Astrocyte (in vitro differentiated cells and primary cell): ENCODE results near the gene PRSS38. TPM values are rescaled to one million over a fixed set of nuclear protein-coding genes. Genes with fewer than 3 reads are reported as not detected.

Experiments
- DNase-seq: peaks from one replicate; pipeline ENCODE4 v3.0.0-alpha.2; 2010; ENCODE audit warnings: low read depth
- FAIRE-seq: peaks from 2 replicates; lab custom pipeline; 2011; peaks lifted over from hg19 to GRCh38; lab: Jason Lieb, UNC
- H2AFZ ChIP-seq: 2 replicates; pipeline ENCODE4 v1.6.0; 2012; ENCODE audit warnings: low read depth, low read length, inconsistent platforms
- H3K27ac ChIP-seq: 2 replicates; pipeline ENCODE4 v1.5.1; 2011; ENCODE audit warnings: low read depth, low read length, inconsistent platforms
- H3K27me3 ChIP-seq: 2 replicates; pipeline ENCODE4 v1.6.0; 2011; ENCODE audit warnings: low read length, inconsistent platforms; ENCODE audit not compliant: insufficient read depth
- H3K36me3 ChIP-seq: 2 replicates; pipeline ENCODE4 v1.5.1; 2011; ENCODE audit warnings: low read length, inconsistent platforms; ENCODE audit not compliant: insufficient read depth
- H3K4me1 ChIP-seq: 2 replicates; pipeline ENCODE4 v1.5.1; 2011; ENCODE audit warnings: low read length, inconsistent platforms; ENCODE audit not compliant: insufficient read depth
- H3K4me2 ChIP-seq: 2 replicates; pipeline ENCODE4 v1.6.0; 2012; ENCODE audit warnings: low read length, inconsistent platforms
- H3K4me3 ChIP-seq: 2 replicates; pipeline ENCODE4 v1.5.1; 2011; ENCODE audit warnings: low read depth, mild to moderate bottlenecking, low read length, inconsistent platforms; ENCODE audit not compliant: insufficient read depth
- H3K79me2 ChIP-seq: 2 replicates; pipeline ENCODE4 v1.6.0; 2012; ENCODE audit warnings: mild to moderate bottlenecking, low read length, inconsistent platforms; ENCODE audit not compliant: insufficient read depth
- H3K9ac ChIP-seq: 2 replicates; pipeline ENCODE4 v1.6.0; 2012; ENCODE audit warnings: mild to moderate bottlenecking, low read length, inconsistent platforms
- H3K9me3 ChIP-seq: 2 replicates; pipeline ENCODE4 v1.5.1; 2012; ENCODE audit warnings: low read depth, mild to moderate bottlenecking, low read length, inconsistent platforms; ENCODE audit not compliant: insufficient read depth
- H4K20me1 ChIP-seq: 2 replicates; pipeline ENCODE4 v1.6.0; 2012; ENCODE audit warnings: low read length, inconsistent platforms; ENCODE audit not compliant: insufficient read depth
- H3K27ac Mint-ChIP-seq: one replicate; pipeline ENCODE4 v1.8.0; 2021; ENCODE audit warnings: mild to moderate bottlenecking, mixed read lengths; ENCODE audit not compliant: unreplicated experiment
- H3K27me3 Mint-ChIP-seq: one replicate; pipeline ENCODE4 v1.8.0; 2021; ENCODE audit warnings: low read depth, mixed read lengths; ENCODE audit not compliant: unreplicated experiment
- H3K36me3 Mint-ChIP-seq: one replicate; pipeline ENCODE4 v1.8.0; 2021; ENCODE audit warnings: low read depth, mixed read lengths; ENCODE audit not compliant: unreplicated experiment
- H3K4me1 Mint-ChIP-seq: one replicate; pipeline ENCODE4 v1.8.0; 2021; ENCODE audit warnings: low read depth, mixed read lengths; ENCODE audit not compliant: unreplicated experiment
- H3K4me3 Mint-ChIP-seq: one replicate; pipeline ENCODE4 v1.8.0; 2021; ENCODE audit warnings: mild to moderate bottlenecking, moderate library complexity, mixed read lengths; ENCODE audit not compliant: unreplicated experiment
- H3K9me3 Mint-ChIP-seq: one replicate; pipeline ENCODE4 v1.8.0; 2021; ENCODE audit warnings: mild to moderate bottlenecking, mixed read lengths; ENCODE audit not compliant: unreplicated experiment
- CTCF ChIP-seq: IDR thresholded peaks from 2 replicates; pipeline ENCODE4 v1.5.1; 2011; ENCODE audit warnings: low read depth, mild to moderate bottlenecking, inconsistent platforms, low read length, moderate library complexity; ENCODE audit not compliant: insufficient read depth
- EZH2 ChIP-seq: IDR thresholded peaks from 2 replicates; pipeline ENCODE4 v1.6.1; 2012; ENCODE audit warnings: mild to moderate bottlenecking, low read length, inconsistent platforms; ENCODE audit not compliant: insufficient read depth
- total RNA-seq: library from RNA; stranded (reverse); gene quantifications from 2 replicates; pipeline ENCODE4 v1.2.1, GENCODE V29; 2021

The PRSS38 gene
- total RNA-seq, 1 donor from 2014 or later, result not detected

GRCh38 chr1:227841096-227841495 is 25.6 kb downstream of the PRSS38 start:
- H3K4me2 ChIP-seq, result no peak overlapping the region
- Mint-ChIP-seq H3K27me3 (peaks cover 8% of the 10 kb centered on the region), H3K36me3 (no peaks in the 10 kb centered on the region), H3K9me3 (peaks cover 6% of the 10 kb centered on the region), H3K4me3 (no peak overlapping the region), H3K4me1 (no peaks in the 10 kb centered on the region), H3K27ac (no peak overlapping the region)
- H3K4me3 ChIP-seq, result no peak overlapping the region
- FAIRE-seq (no peak), DNase-seq (no peak)
- H4K20me1 ChIP-seq, result no peaks in the 10 kb centered on the region
- no peaks in the 10 kb centered on the region for H3K36me3 ChIP-seq
- H3K9me3 ChIP-seq, result no peaks in the 10 kb centered on the region
- TF ChIP-seq CTCF (no peak), EZH2 (no peak)
- H3K27ac ChIP-seq, result no peak overlapping the region
- H3K27me3 ChIP-seq, result no peaks in the 10 kb centered on the region
- H3K4me1 ChIP-seq, result no peaks in the 10 kb centered on the region
- H3K79me2 ChIP-seq, result no peaks in the 10 kb centered on the region
- no peak overlapping the region for H3K9ac ChIP-seq
- no peak overlapping the region for H2AFZ ChIP-seq

GRCh38 chr1:227844320-227845146 is 29.1 kb downstream of the PRSS38 start:
- H3K79me2 ChIP-seq, result no peaks in the 10 kb centered on the region
- no peaks in the 10 kb centered on the region for H4K20me1 ChIP-seq
- H3K4me3 Mint-ChIP-seq, result no peak overlapping the region
- peaks cover 13% of the 10 kb centered on the region for H3K27me3 Mint-ChIP-seq
- H3K9me3 ChIP-seq, result peaks cover 4% of the 10 kb centered on the region
- no peak overlapping the region for H3K9ac ChIP-seq
- DNase-seq, result no peak
- no peaks in the 10 kb centered on the region for H3K4me1 Mint-ChIP-seq
- no peak overlapping the region for H3K27ac ChIP-seq
- H3K27me3 ChIP-seq, result no peaks in the 10 kb centered on the region
- no peak for FAIRE-seq
- no peak overlapping the region for H3K4me2 ChIP-seq
- no peaks in the 10 kb centered on the region for H3K4me1 ChIP-seq
- no peaks in the 10 kb centered on the region for H3K36me3 ChIP-seq
- TF ChIP-seq EZH2, result no peak
- TF ChIP-seq CTCF, result no peak
- H3K4me3 ChIP-seq, result no peak overlapping the region
- H3K9me3 Mint-ChIP-seq, result peaks cover 11% of the 10 kb centered on the region
- no peak overlapping the region for H3K27ac Mint-ChIP-seq
- H2AFZ ChIP-seq, result no peak overlapping the region
- H3K36me3 Mint-ChIP-seq, result no peaks in the 10 kb centered on the region

GRCh38 chr1:227845147-227845458 is 29.6 kb downstream of the PRSS38 start:
- Histone ChIP-seq H3K27me3 (no peaks in the 10 kb centered on the region), H3K4me3 (no peak overlapping the region), H3K27ac (no peak overlapping the region), H3K36me3 (no peaks in the 10 kb centered on the region), H3K9me3 (peaks cover 4% of the 10 kb centered on the region), H3K4me1 (no peaks in the 10 kb centered on the region), H3K4me2 (no peak overlapping the region), H2AFZ (no peak overlapping the region), H4K20me1 (no peaks in the 10 kb centered on the region), H3K79me2 (no peaks in the 10 kb centered on the region), H3K9ac (no peak overlapping the region)
- no peak overlapping the region for H3K27ac Mint-ChIP-seq
- TF ChIP-seq EZH2 (no peak), CTCF (no peak)
- H3K36me3 Mint-ChIP-seq, result no peaks in the 10 kb centered on the region
- no peak for FAIRE-seq
- H3K4me3 Mint-ChIP-seq, result no peak overlapping the region
- DNase-seq, result no peak
- peaks cover 11% of the 10 kb centered on the region for H3K27me3 Mint-ChIP-seq
- peaks cover 11% of the 10 kb centered on the region for H3K9me3 Mint-ChIP-seq
- no peaks in the 10 kb centered on the region for H3K4me1 Mint-ChIP-seq
